ENCODE measurements around the gene FKBP10.

Gene FKBP10

GRCh38 chr17:41810659-41811548 is 1.9 kb upstream of the FKBP10 start (continued):
- TF ChIP-seq PATZ1 (CRISPR knock-in tag; IDR thresholded peaks at IDR 0.05; ENCODE audit: borderline replicate concordance) (no peak), OSR1 (CRISPR knock-in tag; IDR thresholded peaks at IDR 0.05) (no peak), PPARA (CRISPR knock-in tag; IDR thresholded peaks at IDR 0.05; ENCODE audit: borderline replicate concordance) (no peak), ESRRG (CRISPR knock-in tag; IDR thresholded peaks at IDR 0.05) (no peak)

GRCh38 chr17:41811549-41812380 is 1.0 kb upstream of the FKBP10 start, which contains the start of gene P3H4:
TSS of gene P3H4 (minus strand) at chr17:41811949. CDS start at chr17:41811915, 34 bp downstream.
- TF ChIP-seq ZFP30 (CRISPR knock-in tag; IDR thresholded peaks at IDR 0.05): no peak
- TF ChIP-seq PATZ1 (CRISPR knock-in tag; IDR thresholded peaks at IDR 0.05; ENCODE audit: borderline replicate concordance): peak; percentile 40; the same call in 1 of the 2 replicates
- peak; percentile 86 for TF ChIP-seq ZFP3 (CRISPR knock-in tag; IDR thresholded peaks at IDR 0.05)
- peak; percentile 83 for ATAC-seq

- ATAC-seq: peak; percentile 9
- no peak for TF ChIP-seq POU6F1 (CRISPR knock-in tag; IDR thresholded peaks at IDR 0.05; ENCODE audit: borderline replicate concordance, low read depth)
Observed at GRCh38 chr17:41813152-41813680, 412 bp downstream of the FKBP10 start.

- ATAC-seq: no peak
- TF ChIP-seq PPARA (CRISPR knock-in tag; IDR thresholded peaks at IDR 0.05; ENCODE audit: borderline replicate concordance) (no peak), TOX (CRISPR knock-in tag; IDR thresholded peaks at IDR 0.05; ENCODE audit: borderline replicate concordance) (no peak), ISL1 (CRISPR knock-in tag; IDR thresholded peaks at IDR 0.05) (no peak), PATZ1 (CRISPR knock-in tag; IDR thresholded peaks at IDR 0.05; ENCODE audit: borderline replicate concordance) (no peak), CREB5 (CRISPR knock-in tag; IDR thresholded peaks at IDR 0.05; ENCODE audit: low read depth) (no peak)
Observed at GRCh38 chr17:41813699-41814124, 908 bp downstream of the FKBP10 start.

- ATAC-seq: no peak
- no peak for TF ChIP-seq ISL1 (CRISPR knock-in tag; IDR thresholded peaks at IDR 0.05)
- no peak for TF ChIP-seq GLIS3 (CRISPR knock-in tag; IDR thresholded peaks at IDR 0.05)
- TF ChIP-seq TCF4 (CRISPR knock-in tag; IDR thresholded peaks at IDR 0.05; ENCODE audit: borderline replicate concordance): no peak
- TF ChIP-seq CREB5 (CRISPR knock-in tag; IDR thresholded peaks at IDR 0.05; ENCODE audit: low read depth): no peak
- TF ChIP-seq ZNF8 (CRISPR knock-in tag; IDR thresholded peaks at IDR 0.05): no peak
- no peak for TF ChIP-seq ZFP3 (CRISPR knock-in tag; IDR thresholded peaks at IDR 0.05)
- no peak for TF ChIP-seq ZNF70 (CRISPR knock-in tag; IDR thresholded peaks at IDR 0.05)
- TF ChIP-seq BACH2 (CRISPR knock-in tag; IDR thresholded peaks at IDR 0.05; ENCODE audit: borderline replicate concordance): no peak
- TF ChIP-seq TOX (CRISPR knock-in tag; IDR thresholded peaks at IDR 0.05; ENCODE audit: borderline replicate concordance): no peak
- TF ChIP-seq ZNF565 (CRISPR knock-in tag; conservative IDR thresholded peaks at IDR 0.05; ENCODE audit: low read depth): no peak
- no peak for TF ChIP-seq TSHZ2 (CRISPR knock-in tag; IDR thresholded peaks at IDR 0.05)
- no peak for TF ChIP-seq ZFP30 (CRISPR knock-in tag; IDR thresholded peaks at IDR 0.05)
- no peak for TF ChIP-seq OSR1 (CRISPR knock-in tag; IDR thresholded peaks at IDR 0.05)
Observed at GRCh38 chr17:41814195-41814594, 1.4 kb downstream of the FKBP10 start.
